SJSA1 (cell line): ENCODE data around the gene NUDCD3. TPM values are rescaled to one million over a fixed set of nuclear protein-coding genes. Genes with fewer than 3 reads are reported as not detected.

Source experiments
- DNase-seq, 2 experiments: peaks; one replicate each; pipeline ENCODE4 v3.0.0-alpha.2; 2015 to 2020; ENCODE audit warnings: low spot score in 2 of 2, low read depth in 1 of 2
- H3K27ac ChIP-seq: fragments of 250-450 bp; sonication (Bioruptor Pico); 2 replicates; pipeline ENCODE4 v1.5.1; 2020; ENCODE audit warnings: mild to moderate bottlenecking, moderate library complexity
- H3K27me3 ChIP-seq: fragments of 250-450 bp; sonication (Bioruptor Pico); replicated peaks from 2 replicates; pipeline ENCODE4 v1.5.1; 2020; ENCODE audit warnings: mild to moderate bottlenecking, moderate library complexity
- H3K36me3 ChIP-seq: fragments of 250-450 bp; sonication (Bioruptor Pico); 2 replicates; pipeline ENCODE4 v1.5.1; 2020; ENCODE audit warnings: mild to moderate bottlenecking
- H3K4me1 ChIP-seq: fragments of 250-450 bp; sonication (Bioruptor Pico); replicated peaks from 2 replicates; pipeline ENCODE4 v1.6.1; 2021; ENCODE audit warnings: mild to moderate bottlenecking
- H3K4me3 ChIP-seq: fragments of 250-450 bp; sonication (Bioruptor Pico); 2 replicates; pipeline ENCODE4 v1.5.1; 2020; ENCODE audit warnings: mild to moderate bottlenecking
- H3K9me3 ChIP-seq: fragments of 250-450 bp; sonication (Bioruptor Pico); replicated peaks from 2 replicates; pipeline ENCODE4 v1.5.1; 2020; ENCODE audit warnings: mild to moderate bottlenecking
- total RNA-seq: library from RNA; depleted of rRNA; stranded (reverse); fragments of >200 nt; shearing (Covaris generic); gene quantifications from 2 replicates; pipeline ENCODE4 v1.2.3, GENCODE V29; 2014

The NUDCD3 gene
- total RNA-seq, 1 experiment from 2014 or later, result 34.4 TPM

DNA sequence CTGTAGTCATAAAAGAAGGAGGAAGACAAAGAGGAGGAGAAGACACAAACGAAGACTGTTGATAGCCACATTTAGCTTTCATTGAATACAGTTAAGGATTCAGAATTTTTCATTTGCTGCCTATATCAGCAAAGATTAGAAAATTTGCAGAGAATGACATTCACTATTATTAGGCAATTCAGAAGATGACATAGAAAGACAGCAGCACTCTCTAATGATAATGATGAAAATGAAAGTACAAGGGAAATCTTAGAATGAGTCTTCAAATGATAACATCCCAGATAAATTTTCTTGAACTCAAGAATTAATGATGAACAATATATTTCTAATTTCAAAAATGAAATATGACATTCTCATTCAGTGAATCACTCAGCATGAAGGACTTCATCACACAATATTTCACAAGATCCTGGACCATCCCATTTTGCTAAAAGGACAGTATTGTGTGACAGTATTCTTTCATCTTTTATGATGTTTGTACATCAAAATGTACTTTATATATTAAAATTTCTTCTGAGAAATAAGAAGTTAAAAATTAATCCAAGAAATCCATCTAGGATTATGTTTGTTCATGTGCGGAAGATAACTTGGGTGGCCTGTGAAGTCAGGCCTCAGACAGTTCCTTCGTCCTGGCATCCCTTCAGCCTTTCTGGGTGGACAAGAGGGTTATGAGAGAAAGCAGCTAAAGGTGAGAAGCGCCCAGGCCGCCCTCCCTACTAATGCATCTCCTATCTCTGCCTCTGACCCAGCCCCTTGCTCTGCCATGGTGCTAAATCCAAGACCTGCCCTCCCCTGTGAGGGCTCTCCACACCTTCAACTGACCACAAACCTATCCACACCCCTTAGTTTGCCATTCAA lies 117.7 kb downstream of the NUDCD3 start:
- Histone ChIP-seq H3K4me1 (peaks cover 20% of the 10 kb centered on the region), H3K4me3 (no peak overlapping the region), H3K27ac (no peak overlapping the region), H3K9me3 (no peaks in the 10 kb centered on the region), H3K27me3 (no peaks in the 10 kb centered on the region), H3K36me3 (no peaks in the 10 kb centered on the region)
- DNase-seq, result no peak

GRCh38 chr7:44368885-44369284 lies 121.6 kb downstream of the NUDCD3 start:
- Histone ChIP-seq H3K36me3 (no peaks in the 10 kb centered on the region), H3K4me1 (peaks cover 17% of the 10 kb centered on the region), H3K9me3 (no peaks in the 10 kb centered on the region), H3K27me3 (no peaks in the 10 kb centered on the region), H3K27ac (no peak overlapping the region), H3K4me3 (no peak overlapping the region)
- peak in 1 of 2 experiments; percentile 66 for DNase-seq

- H3K4me3 ChIP-seq, result no peak overlapping the region
- H3K36me3 ChIP-seq, result no peaks in the 10 kb centered on the region
- peaks cover 17% of the 10 kb centered on the region for H3K4me1 ChIP-seq
- DNase-seq, result no peak
- no peak overlapping the region for H3K27ac ChIP-seq
- no peaks in the 10 kb centered on the region for H3K9me3 ChIP-seq
- no peaks in the 10 kb centered on the region for H3K27me3 ChIP-seq
Observed at GRCh38 chr7:44368455-44368854, 122.0 kb downstream of the NUDCD3 start.

- Histone ChIP-seq H3K27ac (no peak overlapping the region), H3K4me1 (peaks cover 17% of the 10 kb centered on the region), H3K9me3 (no peaks in the 10 kb centered on the region), H3K4me3 (no peak overlapping the region), H3K27me3 (no peaks in the 10 kb centered on the region), H3K36me3 (no peaks in the 10 kb centered on the region)
- DNase-seq, result no peak
Observed at GRCh38 chr7:44367475-44368043, 122.9 kb downstream of the NUDCD3 start.

DNA sequence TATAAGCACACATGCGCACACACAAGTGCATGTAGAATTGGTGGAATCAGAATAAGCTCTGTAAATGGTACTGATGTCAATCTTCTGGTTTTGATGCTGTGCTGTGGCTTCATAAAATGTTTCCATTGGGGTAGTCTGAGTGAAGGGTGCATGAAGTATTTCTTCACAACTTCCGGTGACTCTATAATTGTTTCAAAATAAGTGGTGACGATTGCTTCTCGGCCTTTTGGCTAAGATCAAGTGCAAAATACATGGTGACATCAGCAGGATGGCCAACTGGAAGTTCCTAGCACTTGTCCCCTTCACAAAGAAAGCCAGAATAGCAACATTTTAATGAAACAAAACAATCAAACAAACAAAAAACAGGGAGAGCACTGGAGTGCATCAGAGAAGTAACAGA lies 123.5 kb downstream of the NUDCD3 start:
- Histone ChIP-seq H3K4me1 (peaks cover 17% of the 10 kb centered on the region), H3K36me3 (no peaks in the 10 kb centered on the region), H3K4me3 (no peak overlapping the region), H3K27me3 (no peaks in the 10 kb centered on the region), H3K9me3 (no peaks in the 10 kb centered on the region), H3K27ac (no peak overlapping the region)
- DNase-seq, result no peak

DNA sequence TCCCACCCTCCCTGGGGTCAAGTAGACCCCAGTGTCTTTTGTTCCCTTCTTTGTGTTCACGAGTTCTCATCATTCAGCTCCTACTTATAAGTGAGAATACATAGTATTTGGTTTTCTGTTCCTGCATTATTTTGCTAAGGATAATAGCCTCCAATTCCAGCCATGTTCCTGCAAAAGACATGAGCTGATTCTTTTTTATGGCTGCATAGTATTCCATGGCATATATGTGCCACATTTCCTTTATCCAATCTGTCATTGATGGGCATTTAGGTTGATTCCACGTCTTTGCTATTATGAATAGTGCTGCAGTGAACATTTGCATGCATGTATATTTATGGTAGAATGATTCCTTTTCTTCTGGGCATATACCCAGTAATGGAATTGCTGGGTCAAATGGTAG lies 136.8 kb downstream of the NUDCD3 start:
- Histone ChIP-seq H3K4me3 (no peak overlapping the region), H3K9me3 (peaks cover 4% of the 10 kb centered on the region; the same call in 1 of the 2 replicates), H3K27me3 (peaks cover 6% of the 10 kb centered on the region; the same call in 1 of the 2 replicates), H3K27ac (no peak overlapping the region), H3K4me1 (no peaks in the 10 kb centered on the region), H3K36me3 (no peaks in the 10 kb centered on the region)
- DNase-seq, result no peak

DNA sequence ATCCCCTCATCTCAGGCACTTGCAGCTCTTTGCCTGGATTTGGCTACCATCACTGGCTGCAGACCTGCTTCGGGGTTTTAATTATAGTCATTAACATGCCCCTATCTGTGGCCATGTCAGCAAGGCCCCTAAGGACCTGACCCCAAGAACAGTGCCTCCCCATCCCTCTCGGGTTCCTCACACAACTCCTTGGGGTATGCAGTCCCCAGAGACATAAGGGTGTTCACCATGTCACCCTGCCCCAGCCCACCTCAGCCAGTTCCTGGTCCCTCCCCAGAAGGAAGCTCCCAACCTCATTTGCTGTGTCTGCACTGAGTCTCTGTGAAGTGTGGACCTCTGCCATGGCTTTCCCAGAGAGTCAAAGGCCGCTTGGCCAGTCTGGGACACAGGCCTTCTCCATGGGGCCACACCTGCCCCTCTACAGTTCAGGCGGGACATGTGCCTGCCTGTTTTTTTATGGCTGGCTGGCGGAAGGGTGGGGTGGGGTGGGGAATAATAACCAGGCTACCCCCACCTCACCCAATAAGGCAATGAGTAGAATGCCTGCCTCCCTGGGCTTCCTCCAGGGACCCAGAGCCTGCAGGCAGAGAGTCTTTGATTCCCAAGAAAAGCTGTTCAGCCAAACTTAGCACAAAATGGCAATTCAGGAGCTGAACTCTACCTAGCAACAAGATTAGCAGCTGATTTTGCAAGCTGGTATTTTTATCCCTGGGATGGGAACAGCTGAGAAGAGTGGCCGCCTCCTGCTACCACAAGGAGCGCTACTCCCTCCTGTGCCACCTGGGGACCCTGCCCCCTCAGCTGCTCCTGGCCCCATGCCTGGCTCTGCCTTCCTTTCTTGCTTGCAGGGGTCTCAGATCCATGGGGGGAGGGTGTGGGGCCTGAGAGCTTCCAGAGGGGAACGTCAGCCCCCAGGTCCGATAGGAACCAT lies 141.3 kb downstream of the NUDCD3 start:
- no peak overlapping the region for H3K27ac ChIP-seq

GRCh38 chr7:44348300-44348699 lies 142.2 kb downstream of the NUDCD3 start:
- DNase-seq, result peak; percentile 29 to 63
- H3K36me3 ChIP-seq, result no peaks in the 10 kb centered on the region

More for the DNA sequence above, 141.3 kb downstream of the NUDCD3 start:
- no peaks in the 10 kb centered on the region for H3K36me3 ChIP-seq
- no peak overlapping the region for H3K4me3 ChIP-seq
- 0 out of 2 replicates have a peak, but pooled peaks cover 2% of the 10 kb centered on the region for H3K9me3 ChIP-seq
- no peak for DNase-seq
- no peaks in the 10 kb centered on the region for H3K4me1 ChIP-seq
- H3K27me3 ChIP-seq, result no peaks in the 10 kb centered on the region

GRCh38 chr7:44347546-44348114 lies 142.8 kb downstream of the NUDCD3 start:
- H3K36me3 ChIP-seq, result no peaks in the 10 kb centered on the region
- DNase-seq, result no peak
- no peaks in the 10 kb centered on the region for H3K4me1 ChIP-seq
- H3K9me3 ChIP-seq, result no peaks in the 10 kb centered on the region
- no peak overlapping the region for H3K27ac ChIP-seq
- no peaks in the 10 kb centered on the region for H3K27me3 ChIP-seq
- H3K4me3 ChIP-seq, result no peak overlapping the region

More at GRCh38 chr7:44348300-44348699, 142.2 kb downstream of the NUDCD3 start:
- no peak overlapping the region for H3K27ac ChIP-seq
- H3K27me3 ChIP-seq, result no peaks in the 10 kb centered on the region
- no peaks in the 10 kb centered on the region for H3K9me3 ChIP-seq
- no peaks in the 10 kb centered on the region for H3K4me1 ChIP-seq
- H3K4me3 ChIP-seq, result no peak overlapping the region

DNA sequence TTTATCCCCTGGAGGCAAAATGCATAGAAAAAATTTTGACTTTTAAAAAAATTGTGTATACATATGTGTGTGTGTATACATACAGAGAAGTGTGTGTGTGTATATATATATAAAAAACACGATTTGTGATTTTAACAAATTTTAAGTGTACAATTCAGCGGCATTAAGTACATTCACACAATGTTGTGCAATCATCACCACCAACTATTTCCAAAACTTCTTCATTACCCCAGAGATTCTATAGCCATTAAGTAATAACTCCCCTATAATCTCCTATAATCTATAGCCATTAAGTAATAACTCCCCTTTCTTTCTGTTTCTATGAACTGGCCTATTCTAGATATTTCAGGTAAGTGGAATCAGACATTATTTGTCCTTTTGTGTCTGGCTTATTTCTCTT lies 144.4 kb downstream of the NUDCD3 start:
- Histone ChIP-seq H3K27ac (no peak overlapping the region), H3K9me3 (no peaks in the 10 kb centered on the region), H3K4me3 (no peak overlapping the region), H3K4me1 (no peaks in the 10 kb centered on the region), H3K27me3 (no peaks in the 10 kb centered on the region), H3K36me3 (no peaks in the 10 kb centered on the region)
- no peak for DNase-seq

- Histone ChIP-seq H3K27ac (no peak overlapping the region), H3K36me3 (no peaks in the 10 kb centered on the region), H3K9me3 (no peaks in the 10 kb centered on the region), H3K27me3 (no peaks in the 10 kb centered on the region; the same call in 1 of the 2 replicates), H3K4me3 (no peak overlapping the region), H3K4me1 (no peaks in the 10 kb centered on the region)
- no peak for DNase-seq
Observed at GRCh38 chr7:44341401-44341800, 149.1 kb downstream of the NUDCD3 start.

GRCh38 chr7:44338600-44338999 lies 151.9 kb downstream of the NUDCD3 start:
- Histone ChIP-seq H3K4me1 (no peaks in the 10 kb centered on the region), H3K36me3 (no peaks in the 10 kb centered on the region), H3K27ac (no peak overlapping the region), H3K9me3 (no peaks in the 10 kb centered on the region), H3K27me3 (no peaks in the 10 kb centered on the region; the same call in 1 of the 2 replicates), H3K4me3 (no peak overlapping the region)
- DNase-seq, result no peak

GRCh38 chr7:44336491-44336890 lies 154.0 kb downstream of the NUDCD3 start:
- no peak overlapping the region for H3K4me3 ChIP-seq
- DNase-seq, result no peak
- H3K9me3 ChIP-seq, result no peaks in the 10 kb centered on the region
- no peaks in the 10 kb centered on the region for H3K36me3 ChIP-seq
- H3K27ac ChIP-seq, result no peak overlapping the region
- H3K27me3 ChIP-seq, result no peaks in the 10 kb centered on the region; the same call in 1 of the 2 replicates
- no peaks in the 10 kb centered on the region for H3K4me1 ChIP-seq
